Choroid plexus epithelial cell (primary cell): ENCODE data around the gene TMEM134.

Source experiments
- DNase-seq: peaks from one replicate; pipeline ENCODE4 v3.0.0-alpha.2; 2010; ENCODE audit warnings: low read depth
- H3K4me3 ChIP-seq: 2 replicates; pipeline ENCODE4 v1.5.1; 2011; ENCODE audit warnings: low read depth, mild to moderate bottlenecking, control low read depth, low read length, moderate library complexity
- CTCF ChIP-seq: conservative IDR thresholded peaks from 2 replicates; pipeline ENCODE4 v1.5.1; 2011; ENCODE audit warnings: low read depth, mild to moderate bottlenecking, control low read depth, inconsistent platforms, low read length, moderate library complexity

TMEM134 gene

DNA sequence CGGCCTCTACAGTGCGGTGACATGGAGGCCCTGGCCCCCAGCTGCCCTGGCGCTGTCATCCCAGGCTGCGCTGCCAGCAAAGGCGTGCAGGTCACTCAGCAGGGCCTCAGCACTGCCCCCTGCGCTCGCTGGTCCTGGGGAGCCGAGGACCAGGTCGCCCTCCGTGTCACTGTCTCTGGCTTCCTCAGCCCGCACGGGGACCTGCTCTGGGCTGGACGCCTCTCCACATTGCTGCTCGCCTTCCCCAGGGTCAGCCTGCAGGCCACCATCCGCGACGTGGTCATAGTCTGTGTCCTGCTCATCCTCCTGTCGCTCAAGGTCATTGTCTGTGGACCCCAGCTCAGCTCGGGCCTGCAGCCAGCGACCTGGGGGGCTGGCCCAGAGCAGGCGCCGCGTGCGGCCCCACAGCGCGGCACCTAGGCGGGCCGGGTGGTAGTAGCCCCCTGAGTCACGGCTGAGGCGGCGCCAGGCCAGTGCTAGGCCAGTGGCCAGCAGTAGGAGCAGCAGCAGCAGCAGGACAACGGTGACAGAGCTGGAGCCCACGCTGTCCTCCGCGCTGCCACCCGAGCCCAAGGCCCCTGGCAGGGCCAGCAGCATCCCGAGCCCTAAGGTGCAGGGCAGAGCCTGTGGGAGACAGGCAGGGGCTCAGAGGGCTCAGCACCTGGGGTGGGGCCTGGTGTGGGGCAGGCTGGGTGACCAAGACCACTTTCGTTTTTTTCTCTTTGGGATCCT lies 33.2 kb downstream of the TMEM134 start:
- no peak for DNase-seq
- TF ChIP-seq CTCF: no peak
- H3K4me3 ChIP-seq: no peak overlapping the region

DNA sequence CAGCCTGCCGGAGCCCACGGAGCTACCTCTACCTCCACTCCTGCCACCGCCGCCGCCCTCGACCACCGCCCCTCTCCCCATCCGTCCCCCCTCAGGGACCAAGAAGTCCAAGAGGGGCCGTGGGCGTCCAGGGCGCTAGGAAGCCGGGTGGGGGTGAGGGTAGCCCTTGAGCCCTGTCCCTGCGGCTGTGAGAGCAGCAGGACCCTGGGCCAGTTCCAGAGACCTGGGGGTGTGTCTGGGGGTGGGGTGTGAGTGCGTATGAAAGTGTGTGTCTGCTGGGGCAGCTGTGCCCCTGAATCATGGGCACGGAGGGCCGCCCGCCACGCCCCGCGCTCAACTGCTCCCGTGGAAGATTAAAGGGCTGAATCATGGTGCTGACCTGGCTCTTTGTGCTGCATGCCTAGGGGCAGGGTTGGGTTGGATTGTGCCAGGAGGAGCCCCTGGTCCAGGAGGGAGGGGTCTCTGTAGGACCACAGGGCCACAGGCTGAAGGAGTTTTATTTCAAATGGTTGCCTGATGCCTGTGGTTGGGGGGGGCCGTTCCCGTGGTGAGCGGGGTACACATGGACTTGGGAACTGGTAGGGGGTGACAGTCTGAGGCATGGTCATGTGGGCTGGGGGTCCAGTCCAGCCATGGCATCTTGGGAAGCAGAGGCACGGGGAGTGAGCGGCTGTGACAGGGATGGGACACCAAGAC lies 33.9 kb downstream of the TMEM134 start:
- no peak overlapping the region for H3K4me3 ChIP-seq
- TF ChIP-seq CTCF: no peak
- DNase-seq: no peak

DNA sequence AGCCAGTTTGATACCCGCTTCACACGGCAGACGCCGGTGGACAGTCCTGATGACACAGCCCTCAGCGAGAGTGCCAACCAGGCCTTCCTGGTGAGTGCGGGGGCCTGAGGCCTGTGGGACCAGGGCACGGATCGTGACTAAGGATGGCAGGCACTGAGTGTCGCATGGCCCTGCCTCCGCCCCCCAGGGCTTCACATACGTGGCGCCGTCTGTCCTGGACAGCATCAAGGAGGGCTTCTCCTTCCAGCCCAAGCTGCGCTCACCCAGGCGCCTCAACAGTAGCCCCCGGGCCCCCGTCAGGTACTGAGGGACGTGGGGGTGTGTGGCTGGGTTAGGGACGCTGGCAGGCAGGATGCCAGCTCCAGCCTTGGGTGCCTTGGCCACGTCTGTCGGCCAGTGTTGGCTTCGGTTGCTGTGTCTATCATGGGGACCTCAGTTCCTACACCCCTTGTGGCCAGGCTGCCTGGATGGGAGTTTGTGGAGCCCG lies 34.6 kb downstream of the TMEM134 start:
- TF ChIP-seq CTCF: no peak
- no peak overlapping the region for H3K4me3 ChIP-seq
- DNase-seq: no peak

- no peak for DNase-seq
- TF ChIP-seq CTCF: no peak
- no peak overlapping the region for H3K4me3 ChIP-seq
Observed at GRCh38 chr11:67433536-67434394, 35.3 kb downstream of the TMEM134 start.

GRCh38 chr11:67432655-67433349 lies 36.2 kb downstream of the TMEM134 start:
- TF ChIP-seq CTCF: no peak
- no peak overlapping the region for H3K4me3 ChIP-seq
- no peak for DNase-seq
